Ascending aorta (tissue), 2 donors: ENCODE results near the gene ADH6. TPM values are rescaled to one million over a fixed set of nuclear protein-coding genes. Genes with fewer than 3 reads are reported as not detected.

Experiments
- DNase-seq, 2 donors: peaks; one replicate each; pipeline ENCODE4 v3.0.0-alpha.2; 2019; ENCODE audit warnings: low spot score in 2 of 2
- H3K27ac ChIP-seq, 2 donors: fragments of 200-600 bp; sonication (generic); one replicate each; pipeline ENCODE4 v1.5.1; 2016 to 2017; ENCODE audit warnings: mild to moderate bottlenecking in 1 of 2
- H3K27me3 ChIP-seq: fragments of 200-600 bp; sonication (generic); one replicate; pipeline ENCODE4 v1.5.1; 2017
- H3K36me3 ChIP-seq, 2 donors: fragments of 200-600 bp; sonication (generic); one replicate each; pipeline ENCODE4 v1.5.1; 2016
- H3K4me1 ChIP-seq, 2 donors: fragments of 200-600 bp; sonication (generic); one replicate each; pipeline ENCODE4 v1.5.1; 2016 to 2017; ENCODE audit warnings: mild to moderate bottlenecking in 1 of 2
- H3K4me3 ChIP-seq, 2 donors: fragments of 200-600 bp; sonication (generic); one replicate each; pipeline ENCODE4 v1.5.1; 2016 to 2017; ENCODE audit warnings: mild to moderate bottlenecking in 1 of 2
- H3K9me3 ChIP-seq, 2 donors: fragments of 200-600 bp; sonication (generic); one replicate each; pipeline ENCODE4 v1.5.1; 2016
- intact Hi-C: fragments of 100-400 bp; cut with DNase I; formaldehyde crosslinking; loops from one replicate; pipeline ENCODE4 v1.15.1; 2023
- total RNA-seq: library from RNA; depleted of rRNA; stranded (reverse); fragments of >200 nt; gene quantifications from one replicate; pipeline ENCODE4 v1.1.0, GENCODE V29; 2016
- TF ChIP-seq, protein P1 (sequence below), 3 experiments: fragments of 200-600 bp in 2 of 3; fragments of 450-650 bp in 1 of 3; sonication (generic) in 2 of 3; IDR thresholded peaks; one replicate each; pipeline ENCODE4 v1.5.1; 2016 to 2019; ENCODE audit warnings: antibody characterized with exemption in 3 of 3, mild to moderate bottlenecking in 1 of 3, moderate library complexity in 1 of 3

The ADH6 gene
- total RNA-seq, 1 donor from 2014 or later, result not detected

DNA sequence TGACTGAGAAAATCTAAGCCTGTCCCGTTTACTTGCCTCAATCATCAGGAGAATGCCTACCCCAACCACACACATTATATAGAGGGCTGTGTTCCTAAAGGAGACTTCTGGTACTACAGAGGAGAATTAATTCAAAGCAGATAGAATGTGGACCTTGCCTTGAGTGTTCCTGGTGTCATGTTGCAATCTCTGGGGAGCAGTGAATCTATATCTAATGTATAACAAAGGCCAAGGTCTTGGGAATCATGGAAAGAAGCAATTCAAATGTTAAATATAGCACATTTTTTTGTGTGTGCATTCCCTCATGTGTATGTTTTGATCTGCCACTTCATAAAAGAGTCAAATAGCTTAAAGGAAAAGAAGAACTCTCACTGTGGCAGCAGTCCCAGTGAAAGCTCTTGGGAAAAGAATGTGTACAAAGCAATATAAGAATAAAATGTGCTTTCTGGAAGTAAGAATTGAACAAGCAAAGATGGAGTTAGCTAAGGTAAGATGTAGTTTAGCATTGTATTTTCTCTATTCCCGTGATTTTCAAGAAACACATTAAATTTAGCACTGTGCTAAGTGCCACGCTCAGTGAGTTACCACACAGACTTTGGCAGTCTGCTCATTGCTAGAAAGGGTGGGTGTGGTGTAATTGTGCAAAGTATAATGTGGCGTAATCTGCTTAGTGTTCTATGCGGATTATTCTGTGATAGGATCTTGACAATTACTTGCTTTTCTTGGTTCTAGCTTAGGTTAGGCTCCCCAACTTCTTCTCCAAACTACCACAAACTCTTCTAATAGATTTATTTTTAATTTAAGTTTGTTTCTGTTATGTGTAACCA is 13.7 kb downstream of the ADH6 start:
- H3K27me3 ChIP-seq, result no peaks in the 10 kb centered on the region
- peak in 1 of 2 donors; percentile 77 for DNase-seq
- no peak overlapping the region for H3K4me3 ChIP-seq
- TF ChIP-seq, protein P1, sequence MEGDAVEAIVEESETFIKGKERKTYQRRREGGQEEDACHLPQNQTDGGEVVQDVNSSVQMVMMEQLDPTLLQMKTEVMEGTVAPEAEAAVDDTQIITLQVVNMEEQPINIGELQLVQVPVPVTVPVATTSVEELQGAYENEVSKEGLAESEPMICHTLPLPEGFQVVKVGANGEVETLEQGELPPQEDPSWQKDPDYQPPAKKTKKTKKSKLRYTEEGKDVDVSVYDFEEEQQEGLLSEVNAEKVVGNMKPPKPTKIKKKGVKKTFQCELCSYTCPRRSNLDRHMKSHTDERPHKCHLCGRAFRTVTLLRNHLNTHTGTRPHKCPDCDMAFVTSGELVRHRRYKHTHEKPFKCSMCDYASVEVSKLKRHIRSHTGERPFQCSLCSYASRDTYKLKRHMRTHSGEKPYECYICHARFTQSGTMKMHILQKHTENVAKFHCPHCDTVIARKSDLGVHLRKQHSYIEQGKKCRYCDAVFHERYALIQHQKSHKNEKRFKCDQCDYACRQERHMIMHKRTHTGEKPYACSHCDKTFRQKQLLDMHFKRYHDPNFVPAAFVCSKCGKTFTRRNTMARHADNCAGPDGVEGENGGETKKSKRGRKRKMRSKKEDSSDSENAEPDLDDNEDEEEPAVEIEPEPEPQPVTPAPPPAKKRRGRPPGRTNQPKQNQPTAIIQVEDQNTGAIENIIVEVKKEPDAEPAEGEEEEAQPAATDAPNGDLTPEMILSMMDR (IDR thresholded peaks at IDR 0.05), result no peak
- no peaks in the 10 kb centered on the region for H3K36me3 ChIP-seq
- intact Hi-C loops, result loop anchor here (1.0 to 5.0 kb wide), 4 partner anchors 42 to 199 kb away; partner anchors contain the start of gene ADH5
- H3K4me1 ChIP-seq, result peaks cover 9 to 40% of the 10 kb centered on the region in 2 donors
- H3K27ac ChIP-seq, result peak overlapping the region; percentile 75 to 85
- no peaks in the 10 kb centered on the region for H3K9me3 ChIP-seq

DNA sequence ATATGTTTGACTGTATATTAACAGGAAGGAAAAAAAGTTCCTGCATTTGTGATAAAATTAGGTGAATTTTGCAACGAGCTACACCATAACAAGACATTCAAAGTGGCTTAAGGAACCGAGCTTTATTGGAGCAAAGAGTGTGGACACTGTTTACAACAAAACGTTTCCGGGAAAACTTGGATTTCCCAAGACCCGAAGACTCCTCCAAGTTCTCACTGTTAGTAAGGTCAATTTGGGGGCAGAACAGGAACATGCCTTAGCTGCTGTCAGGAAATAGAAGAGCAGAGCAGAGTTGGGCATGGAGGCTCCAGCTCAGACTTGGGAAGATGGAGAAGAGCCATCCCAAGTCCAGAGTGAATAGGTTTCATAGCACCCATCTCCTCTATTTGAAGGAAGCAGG is 16.5 kb downstream of the ADH6 start:
- Histone ChIP-seq H3K27ac (peak overlapping the region; percentile 73 to 75), H3K9me3 (no peaks in the 10 kb centered on the region), H3K27me3 (no peaks in the 10 kb centered on the region), H3K36me3 (no peaks in the 10 kb centered on the region), H3K4me3 (no peak overlapping the region), H3K4me1 (peaks cover 5 to 32% of the 10 kb centered on the region in 2 donors)
- DNase-seq, result peak in 1 of 2 donors; percentile 74
- TF ChIP-seq, protein P1 (IDR thresholded peaks at IDR 0.05), result no peak
- intact Hi-C loops, result no loop called here

DNA sequence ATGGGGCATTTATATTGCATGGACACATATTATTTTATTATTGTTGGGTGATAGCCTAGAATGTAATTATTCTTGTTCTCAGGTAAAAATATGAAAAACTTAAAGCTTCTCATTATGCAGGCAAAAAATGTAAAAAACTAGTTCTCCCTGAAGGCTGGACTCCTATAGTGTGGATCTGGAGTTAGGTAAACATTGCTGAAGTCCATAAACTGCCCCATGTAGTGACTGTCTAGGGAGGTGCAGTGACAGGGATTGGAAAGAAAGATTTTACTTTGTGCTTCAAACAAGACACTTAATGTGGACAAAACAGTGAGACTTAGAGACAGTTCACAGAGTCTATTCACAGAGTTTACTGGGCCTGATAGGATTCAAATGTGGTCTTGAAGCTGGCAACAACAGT is 17.0 kb downstream of the ADH6 start:
- intact Hi-C loops, result no loop called here
- no peaks in the 10 kb centered on the region for H3K9me3 ChIP-seq
- no peaks in the 10 kb centered on the region for H3K27me3 ChIP-seq
- H3K36me3 ChIP-seq, result no peaks in the 10 kb centered on the region
- peak overlapping the region; percentile 73 to 75 for H3K27ac ChIP-seq
- no peak overlapping the region for H3K4me3 ChIP-seq
- H3K4me1 ChIP-seq, result peaks cover 5 to 28% of the 10 kb centered on the region in 2 donors
- DNase-seq, result no peak
- TF ChIP-seq, protein P1 (IDR thresholded peaks at IDR 0.05), result no peak

DNA sequence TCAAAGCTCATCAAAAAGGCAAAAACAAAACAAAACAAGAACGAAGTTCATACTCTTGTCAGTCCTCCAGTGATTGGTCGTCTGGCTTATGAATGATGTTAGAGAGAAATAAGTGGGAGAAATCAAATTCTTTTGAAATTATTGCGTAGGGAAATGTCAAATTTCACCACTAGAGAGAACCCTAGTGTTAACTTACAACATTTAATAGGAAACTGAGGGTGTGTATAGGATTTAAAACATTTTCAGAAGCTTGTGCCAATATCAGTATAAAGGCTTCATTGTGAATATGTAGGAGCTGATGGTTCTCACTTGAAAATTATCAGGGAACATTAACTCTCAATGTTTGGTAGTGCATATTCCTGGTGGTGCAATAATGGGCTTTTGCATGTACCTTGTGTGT is 17.4 kb downstream of the ADH6 start:
- no peaks in the 10 kb centered on the region for H3K9me3 ChIP-seq
- intact Hi-C loops, result loop anchor here (2.0 kb wide), 1 partner anchor 261 kb away; no protein-coding TSS in a partner anchor
- H3K4me1 ChIP-seq, result peaks cover 5 to 26% of the 10 kb centered on the region in 2 donors
- H3K4me3 ChIP-seq, result no peak overlapping the region
- TF ChIP-seq, protein P1 (IDR thresholded peaks at IDR 0.05), result peak in 2 of 3 experiments; percentile 11 to 44
- H3K27ac ChIP-seq, result peak overlapping the region; percentile 73 to 75
- DNase-seq, result no peak
- H3K36me3 ChIP-seq, result no peaks in the 10 kb centered on the region
- no peaks in the 10 kb centered on the region for H3K27me3 ChIP-seq

DNA sequence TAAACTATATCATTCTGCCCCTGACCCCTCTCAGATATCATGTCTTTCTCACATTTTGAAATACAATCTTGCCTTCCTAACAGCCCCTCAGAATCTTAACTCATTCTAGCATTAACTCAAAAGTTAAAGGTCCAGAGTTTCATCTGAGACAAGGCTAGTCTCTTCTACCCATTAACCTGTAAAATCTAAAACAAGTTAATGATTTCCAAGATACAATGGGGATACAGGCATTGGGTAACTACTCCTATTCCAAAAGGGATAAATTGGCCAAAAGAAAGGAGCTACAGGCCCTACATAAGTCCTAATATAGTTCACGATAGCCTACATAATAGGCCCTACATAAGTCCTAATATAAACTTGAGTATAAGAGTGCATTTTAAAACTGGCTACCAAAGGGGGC is 18.9 kb downstream of the ADH6 start:
- DNase-seq, result no peak
- Histone ChIP-seq H3K4me1 (peaks cover 3 to 22% of the 10 kb centered on the region in 2 donors), H3K27ac (peak overlapping the region in 1 of 2 donors; percentile 4), H3K36me3 (no peaks in the 10 kb centered on the region), H3K27me3 (no peaks in the 10 kb centered on the region), H3K4me3 (no peak overlapping the region), H3K9me3 (no peaks in the 10 kb centered on the region)
- TF ChIP-seq, protein P1 (IDR thresholded peaks at IDR 0.05), result no peak
- intact Hi-C loops, result loop anchor here (2.0 kb wide), 1 partner anchor 263 kb away; no protein-coding TSS in a partner anchor
